Measurements from ENCODE around the gene CC2D2B. TPM values are rescaled to one million over a fixed set of nuclear protein-coding genes. Genes with fewer than 3 reads are reported as not detected.
A peak's percentile ranks its signal among the peaks of the same experiment; 100 is the strongest.

Gene CC2D2B
- total and polyA plus RNA-seq, 2 experiments from 2014 or later: 0.39 TPM; not detected in 1

GRCh38 chr10:96073722-96074121 is 165.9 kb downstream of the CC2D2B start:
- in situ Hi-C loops (cut with MboI): no loop called here
- no peak for TF ChIP-seq EZH2phosphoT487 (IDR thresholded peaks at IDR 0.05; ENCODE audit: insufficient read depth, low read depth)
- no peak for TF ChIP-seq EZH2 (IDR thresholded peaks at IDR 0.05; ENCODE audit: insufficient read depth, poor library complexity, severe bottlenecking)

GRCh38 chr10:96074776-96075175 is 167.0 kb downstream of the CC2D2B start:
- H3K9ac ChIP-seq: no peak overlapping the region
- TF ChIP-seq EZH2 (IDR thresholded peaks at IDR 0.05; ENCODE audit: insufficient read depth, poor library complexity, severe bottlenecking) (no peak), EZH2phosphoT487 (IDR thresholded peaks at IDR 0.05; ENCODE audit: insufficient read depth, low read depth) (no peak)
- H3K27me3 ChIP-seq (replicated peaks; ENCODE audit: insufficient read depth): no peaks in the 10 kb centered on the region
- in situ Hi-C loops (cut with MboI): no loop called here
- WGBS, 2 experiments (ENCODE audit: low coverage in 1 of 2, low lambda C conversion rate in 2 of 2, missing lambda C conversion rate in 2 of 2): 94 to 100% methylated on average over 3 of the region's 3 CpGs
- H3K27ac ChIP-seq: no peak overlapping the region
- H2AFZ ChIP-seq: no peak overlapping the region
- 0 out of 2 replicates have a peak, but pooled peaks cover 5% of the 10 kb centered on the region for H3F3A ChIP-seq (ENCODE audit: insufficient read depth)
- H4K20me1 ChIP-seq (ENCODE audit: insufficient read depth): no peaks in the 10 kb centered on the region
- H3K4me3 ChIP-seq: no peak overlapping the region
- H3K4me2 ChIP-seq (ENCODE audit: unreplicated experiment): no peak overlapping the region
- H3K9me2 ChIP-seq (ENCODE audit: insufficient read depth): no peaks in the 10 kb centered on the region
- H3K9me3 ChIP-seq (ENCODE audit: low read depth): no peaks in the 10 kb centered on the region
- H3K36me3 ChIP-seq (ENCODE audit: low read depth): no peaks in the 10 kb centered on the region
- no peaks in the 10 kb centered on the region for H3K79me2 ChIP-seq (ENCODE audit: insufficient read depth)
- H3K4me1 ChIP-seq (ENCODE audit: insufficient read depth): no peaks in the 10 kb centered on the region
- no peak for DNase-seq

More at GRCh38 chr10:96073722-96074121, 165.9 kb downstream of the CC2D2B start:
- no peaks in the 10 kb centered on the region for H4K20me1 ChIP-seq (ENCODE audit: insufficient read depth)
- H3K36me3 ChIP-seq (ENCODE audit: low read depth): no peaks in the 10 kb centered on the region
- no peak overlapping the region for H3K27ac ChIP-seq
- H3K27me3 ChIP-seq (replicated peaks; ENCODE audit: insufficient read depth): no peaks in the 10 kb centered on the region
- no peaks in the 10 kb centered on the region for H3K79me2 ChIP-seq (ENCODE audit: insufficient read depth)
- no peaks in the 10 kb centered on the region for H3K4me1 ChIP-seq (ENCODE audit: insufficient read depth)
- no peak overlapping the region for H3K4me3 ChIP-seq
- H3K9ac ChIP-seq: no peak overlapping the region
- H3K9me2 ChIP-seq (ENCODE audit: insufficient read depth): no peaks in the 10 kb centered on the region
- H3F3A ChIP-seq (ENCODE audit: insufficient read depth): 0 out of 2 replicates have a peak, but pooled peaks cover 5% of the 10 kb centered on the region
- no peaks in the 10 kb centered on the region for H3K9me3 ChIP-seq (ENCODE audit: low read depth)
- H2AFZ ChIP-seq: no peak overlapping the region
- WGBS, 2 experiments (ENCODE audit: low coverage in 1 of 2, low lambda C conversion rate in 2 of 2, missing lambda C conversion rate in 2 of 2): 33 to 63% methylated on average over 1 of the region's 1 CpG
- H3K4me2 ChIP-seq (ENCODE audit: unreplicated experiment): no peak overlapping the region
- DNase-seq: peak; percentile 32

GRCh38 chr10:96075977-96076376 is 168.2 kb downstream of the CC2D2B start:
- no peak for TF ChIP-seq EZH2 (IDR thresholded peaks at IDR 0.05; ENCODE audit: insufficient read depth, poor library complexity, severe bottlenecking)
- TF ChIP-seq EZH2phosphoT487 (IDR thresholded peaks at IDR 0.05; ENCODE audit: insufficient read depth, low read depth): no peak
- in situ Hi-C loops (cut with MboI): no loop called here
- Histone ChIP-seq H4K20me1 (ENCODE audit: insufficient read depth) (no peaks in the 10 kb centered on the region), H3K9me2 (ENCODE audit: insufficient read depth) (no peaks in the 10 kb centered on the region), H3K79me2 (ENCODE audit: insufficient read depth) (no peaks in the 10 kb centered on the region), H3K4me3 (no peak overlapping the region), H2AFZ (no peak overlapping the region), H3K9me3 (ENCODE audit: low read depth) (no peaks in the 10 kb centered on the region), H3K27ac (no peak overlapping the region), H3F3A (ENCODE audit: insufficient read depth) (0 out of 2 replicates have a peak, but pooled peaks cover 5% of the 10 kb centered on the region), H3K27me3 (replicated peaks; ENCODE audit: insufficient read depth) (no peaks in the 10 kb centered on the region), H3K4me2 (ENCODE audit: unreplicated experiment) (no peak overlapping the region), H3K36me3 (ENCODE audit: low read depth) (no peaks in the 10 kb centered on the region), H3K9ac (no peak overlapping the region), H3K4me1 (ENCODE audit: insufficient read depth) (no peaks in the 10 kb centered on the region)
- DNase-seq: no peak
- 69 to 81% methylated on average over 2 of the region's 2 CpGs for WGBS, 2 experiments (ENCODE audit: low coverage in 1 of 2, low lambda C conversion rate in 2 of 2, missing lambda C conversion rate in 2 of 2)

- in situ Hi-C loops (cut with MboI): no loop called here
- no peaks in the 10 kb centered on the region for H3K79me2 ChIP-seq (ENCODE audit: insufficient read depth)
- H3K9ac ChIP-seq: no peak overlapping the region
- H3K9me2 ChIP-seq (ENCODE audit: insufficient read depth): no peaks in the 10 kb centered on the region
- no peaks in the 10 kb centered on the region for H3K9me3 ChIP-seq (ENCODE audit: low read depth)
- H3K4me3 ChIP-seq: no peak overlapping the region
- H3F3A ChIP-seq (ENCODE audit: insufficient read depth): 0 out of 2 replicates have a peak, but pooled peaks cover 5% of the 10 kb centered on the region
- H4K20me1 ChIP-seq (ENCODE audit: insufficient read depth): no peaks in the 10 kb centered on the region
- H3K27ac ChIP-seq: no peak overlapping the region
- TF ChIP-seq EZH2phosphoT487 (IDR thresholded peaks at IDR 0.05; ENCODE audit: insufficient read depth, low read depth): no peak
- no peak for TF ChIP-seq EZH2 (IDR thresholded peaks at IDR 0.05; ENCODE audit: insufficient read depth, poor library complexity, severe bottlenecking)
- no peaks in the 10 kb centered on the region for H3K36me3 ChIP-seq (ENCODE audit: low read depth)
- no peaks in the 10 kb centered on the region for H3K4me1 ChIP-seq (ENCODE audit: insufficient read depth)
- DNase-seq: no peak
- H2AFZ ChIP-seq: no peak overlapping the region
- H3K27me3 ChIP-seq (replicated peaks; ENCODE audit: insufficient read depth): no peaks in the 10 kb centered on the region
- 86 to 91% methylated on average over 3 of the region's 3 CpGs for WGBS, 2 experiments (ENCODE audit: low coverage in 1 of 2, low lambda C conversion rate in 2 of 2, missing lambda C conversion rate in 2 of 2)
- no peak overlapping the region for H3K4me2 ChIP-seq (ENCODE audit: unreplicated experiment)
Measured at GRCh38 chr10:96077156-96077555, 169.4 kb downstream of the CC2D2B start.

GRCh38 chr10:96082153-96082552 is 174.4 kb downstream of the CC2D2B start:
- WGBS, 2 experiments (ENCODE audit: low coverage in 1 of 2, low lambda C conversion rate in 2 of 2, missing lambda C conversion rate in 2 of 2): 94 to 96% methylated on average over 2 of the region's 2 CpGs
- no peaks in the 10 kb centered on the region for H3K9me3 ChIP-seq (ENCODE audit: low read depth)

More at GRCh38 chr10:96082153-96082552, 174.4 kb downstream of the CC2D2B start:
- H3K9me2 ChIP-seq (ENCODE audit: insufficient read depth): no peaks in the 10 kb centered on the region
- no peaks in the 10 kb centered on the region for H4K20me1 ChIP-seq (ENCODE audit: insufficient read depth)
- no peaks in the 10 kb centered on the region for H3K27me3 ChIP-seq (replicated peaks; ENCODE audit: insufficient read depth)
- H3K79me2 ChIP-seq (ENCODE audit: insufficient read depth): no peaks in the 10 kb centered on the region
- H3F3A ChIP-seq (ENCODE audit: insufficient read depth): no peaks in the 10 kb centered on the region
- in situ Hi-C loops (cut with MboI): no loop called here
- TF ChIP-seq EZH2 (IDR thresholded peaks at IDR 0.05; ENCODE audit: insufficient read depth, poor library complexity, severe bottlenecking) (no peak), EZH2phosphoT487 (IDR thresholded peaks at IDR 0.05; ENCODE audit: insufficient read depth, low read depth) (no peak)
- H3K9ac ChIP-seq: no peak overlapping the region
- no peak for DNase-seq
- no peaks in the 10 kb centered on the region for H3K36me3 ChIP-seq (ENCODE audit: low read depth)
- H3K27ac ChIP-seq: no peak overlapping the region
- no peak overlapping the region for H2AFZ ChIP-seq
- H3K4me2 ChIP-seq (ENCODE audit: unreplicated experiment): no peak overlapping the region
- no peak overlapping the region for H3K4me3 ChIP-seq
- no peaks in the 10 kb centered on the region for H3K4me1 ChIP-seq (ENCODE audit: insufficient read depth)

Small RNA genes lying within 50 kb of the gene (microRNA-seq; reads per million reads assigned to microRNA genes)
- 4.6 reads per million for gene MIR3157 (ENCODE audit: borderline number of aligned reads)

Small RNA genes lying within 50 kb of the gene (small RNA-seq; reads per million reads assigned to genes)
- gene MIR3157 (ENCODE audit: low read depth, low replicate concordance): not detected

Other genes with a start within 250 kb of the CC2D2B start
- gene TCTN3, start 214.0 kb upstream of the CC2D2B start, total RNA-seq (2014; rRNA removed; shearing (Covaris generic)): 37.2 and 42.4 TPM in 2 replicates
- 53.6 and 58.3 TPM in 2 replicates for gene TCTN3, start 214.0 kb upstream of the CC2D2B start, polyA plus RNA-seq (2016; fragmentation: Nextera tagmentation; extraction: Ambion mirVana)
- not detected in 2 replicates for gene ENTPD1, start 151.8 kb upstream of the CC2D2B start, total RNA-seq (2014; rRNA removed; shearing (Covaris generic))
- gene ENTPD1, start 151.8 kb upstream of the CC2D2B start, polyA plus RNA-seq (2016; fragmentation: Nextera tagmentation; extraction: Ambion mirVana): 0.29 and 0.35 TPM in 2 replicates
- 1.3 and 2.7 TPM in 2 replicates for gene CCNJ, start 135.6 kb downstream of the CC2D2B start, total RNA-seq (2014; rRNA removed; shearing (Covaris generic))
- 2.9 and 3.7 TPM in 2 replicates for gene CCNJ, start 135.6 kb downstream of the CC2D2B start, polyA plus RNA-seq (2016; fragmentation: Nextera tagmentation; extraction: Ambion mirVana)
- 8.9 and 11.3 TPM in 2 replicates for gene ZNF518A, start 222.3 kb downstream of the CC2D2B start, total RNA-seq (2014; rRNA removed; shearing (Covaris generic))
- 6.2 and 6.8 TPM in 2 replicates for gene ZNF518A, start 222.3 kb downstream of the CC2D2B start, polyA plus RNA-seq (2016; fragmentation: Nextera tagmentation; extraction: Ambion mirVana)

Data from GM23248 (cell line).